Measurements from ENCODE around the gene MYEOV. TPM values are rescaled to one million over a fixed set of nuclear protein-coding genes. Genes with fewer than 3 reads are reported as not detected.

Gene MYEOV
- total RNA-seq, 2 donors from 2014 or later = not detected

DNA sequence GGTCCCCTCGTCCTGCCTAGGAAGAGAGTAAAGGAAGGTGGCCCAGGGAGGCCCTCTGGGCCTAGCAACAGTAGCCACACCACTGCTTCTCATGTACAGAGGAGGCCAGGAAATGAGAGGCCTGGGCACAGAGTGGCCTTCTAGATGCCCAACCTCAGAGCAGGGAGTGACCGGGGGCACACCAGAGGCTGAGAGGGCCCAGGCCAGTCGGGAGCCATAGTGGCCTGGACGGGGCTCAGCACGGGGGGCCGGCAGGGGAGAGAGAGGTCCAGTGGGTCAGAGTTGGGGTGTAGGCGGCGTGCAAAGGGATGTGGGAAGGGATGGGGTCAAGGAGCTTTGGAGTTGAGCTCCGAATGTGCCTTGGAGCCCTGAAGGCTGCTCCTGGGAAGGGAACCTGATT is 25.0 kb upstream of the MYEOV start:
- H3K9ac ChIP-seq (ENCODE audit: extremely low read depth, low read length, poor library complexity, severe bottlenecking) = no peak overlapping the region
- H3K27me3 ChIP-seq (ENCODE audit: control insufficient read depth, insufficient read depth, low read length, poor library complexity, severe bottlenecking) = no peaks in the 10 kb centered on the region
- Mint-ChIP-seq H3K4me3 (no peak overlapping the region), H3K27ac (no peak overlapping the region), H3K36me3 (ENCODE audit: low read depth) (no peaks in the 10 kb centered on the region), H3K27me3 (ENCODE audit: insufficient read depth) (no peaks in the 10 kb centered on the region), H3K9me3 (no peaks in the 10 kb centered on the region), H3K4me1 (peaks cover 2% of the 10 kb centered on the region)
- H3K36me3 ChIP-seq (ENCODE audit: control insufficient read depth, insufficient read depth, low read length) = no peaks in the 10 kb centered on the region
- WGBS, 2 experiments (ENCODE audit: insufficient coverage in 1 of 2, insufficient read length in 1 of 2) = 93 to 94% methylated on average over 5 to 9 of the region's 9 CpGs
- H3K4me1 ChIP-seq (ENCODE audit: control insufficient read depth, insufficient read depth, low read length) = no peaks in the 10 kb centered on the region
- TF ChIP-seq CTCF (conservative IDR thresholded peaks at IDR 0.05) = no peak
- H3K27ac ChIP-seq (ENCODE audit: low read depth, low read length) = no peak overlapping the region
- H3K9me3 ChIP-seq (ENCODE audit: control insufficient read depth, low read length) = no peaks in the 10 kb centered on the region
- no peak overlapping the region for H3K4me3 ChIP-seq (ENCODE audit: low read length)
- no peak for DNase-seq

GRCh38 chr11:69269388-69269787 is 24.6 kb upstream of the MYEOV start:
- H3K4me1 ChIP-seq (ENCODE audit: control insufficient read depth, insufficient read depth, low read length) = no peaks in the 10 kb centered on the region
- peaks cover 7% of the 10 kb centered on the region for H3K4me1 Mint-ChIP-seq
- no peak for TF ChIP-seq CTCF (conservative IDR thresholded peaks at IDR 0.05)
- H3K27me3 Mint-ChIP-seq (ENCODE audit: insufficient read depth) = no peaks in the 10 kb centered on the region
- H3K4me3 Mint-ChIP-seq = no peak overlapping the region
- no peaks in the 10 kb centered on the region for H3K9me3 Mint-ChIP-seq
- H3K27ac ChIP-seq (ENCODE audit: low read depth, low read length) = no peak overlapping the region
- no peak for DNase-seq
- no peak overlapping the region for H3K4me3 ChIP-seq (ENCODE audit: low read length)
- no peaks in the 10 kb centered on the region for H3K36me3 Mint-ChIP-seq (ENCODE audit: low read depth)
- H3K9ac ChIP-seq (ENCODE audit: extremely low read depth, low read length, poor library complexity, severe bottlenecking) = no peak overlapping the region
- no peaks in the 10 kb centered on the region for H3K36me3 ChIP-seq (ENCODE audit: control insufficient read depth, insufficient read depth, low read length)
- H3K27ac Mint-ChIP-seq = no peak overlapping the region
- 88 to 93% methylated on average over 2 to 3 of the region's 4 CpGs for WGBS, 2 experiments (ENCODE audit: insufficient coverage in 1 of 2, insufficient read length in 1 of 2)
- H3K27me3 ChIP-seq (ENCODE audit: control insufficient read depth, insufficient read depth, low read length, poor library complexity, severe bottlenecking) = no peaks in the 10 kb centered on the region
- H3K9me3 ChIP-seq (ENCODE audit: control insufficient read depth, low read length) = no peaks in the 10 kb centered on the region

DNA sequence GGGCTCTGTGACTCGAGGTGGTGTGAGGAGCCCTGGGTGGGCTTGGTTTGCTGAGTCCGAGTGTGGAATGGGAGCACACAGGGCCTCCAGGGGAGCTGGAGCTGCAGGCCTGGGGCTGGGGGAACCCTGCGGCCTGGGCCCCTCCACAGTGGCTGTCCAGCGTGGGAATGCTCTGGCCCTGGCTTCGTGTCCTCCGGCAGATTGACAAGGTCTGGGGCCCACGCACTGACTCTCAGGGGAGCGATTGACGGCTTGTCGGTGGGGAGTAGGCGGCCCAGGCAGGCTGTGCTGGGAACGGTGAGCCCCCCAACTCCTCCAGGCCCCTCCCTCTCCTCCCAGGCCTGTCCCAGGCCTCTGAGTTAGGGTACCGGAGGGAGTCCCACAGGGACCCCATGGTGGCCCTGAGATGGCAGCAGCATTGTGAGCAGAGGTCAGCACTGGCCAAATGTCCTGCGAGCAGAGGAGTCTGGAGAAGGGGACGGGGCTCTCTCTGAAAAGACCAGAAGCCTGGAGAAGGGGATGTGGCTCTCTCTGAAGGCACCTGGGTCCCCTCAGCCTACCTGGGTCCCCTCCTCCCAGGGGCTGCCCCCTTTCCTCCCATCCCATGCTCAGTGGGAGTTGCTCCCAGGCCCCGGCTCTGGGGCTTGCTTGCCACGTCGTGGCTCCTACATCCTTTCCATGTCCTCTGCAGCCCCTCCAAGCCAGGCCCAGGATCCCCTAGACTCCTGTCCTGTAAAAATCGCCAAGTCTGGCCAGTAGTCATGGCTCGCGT is 23.8 kb upstream of the MYEOV start:
- H3K36me3 Mint-ChIP-seq (ENCODE audit: low read depth) = no peaks in the 10 kb centered on the region
- 83 to 91% methylated on average over 7 to 21 of the region's 21 CpGs for WGBS, 2 experiments (ENCODE audit: insufficient coverage in 1 of 2, insufficient read length in 1 of 2)

More for the DNA sequence above, 23.8 kb upstream of the MYEOV start:
- Mint-ChIP-seq H3K4me3 (no peak overlapping the region), H3K9me3 (no peaks in the 10 kb centered on the region), H3K27ac (no peak overlapping the region), H3K27me3 (ENCODE audit: insufficient read depth) (no peaks in the 10 kb centered on the region), H3K4me1 (peaks cover 13% of the 10 kb centered on the region)
- Histone ChIP-seq H3K27ac (ENCODE audit: low read depth, low read length) (no peak overlapping the region), H3K9ac (ENCODE audit: extremely low read depth, low read length, poor library complexity, severe bottlenecking) (no peak overlapping the region), H3K4me1 (ENCODE audit: control insufficient read depth, insufficient read depth, low read length) (peaks cover 3% of the 10 kb centered on the region), H3K9me3 (ENCODE audit: control insufficient read depth, low read length) (no peaks in the 10 kb centered on the region), H3K4me3 (ENCODE audit: low read length) (no peak overlapping the region), H3K36me3 (ENCODE audit: control insufficient read depth, insufficient read depth, low read length) (no peaks in the 10 kb centered on the region), H3K27me3 (ENCODE audit: control insufficient read depth, insufficient read depth, low read length, poor library complexity, severe bottlenecking) (no peaks in the 10 kb centered on the region)
- no peak for DNase-seq
- no peak for TF ChIP-seq CTCF (conservative IDR thresholded peaks at IDR 0.05)

All from endodermal cell (in vitro differentiated cells).